Upper lobe of left lung (tissue), 4 donors: ENCODE measurements around the gene ARHGAP26.

Experiments
- CTCF ChIP-seq, 6 experiments: fragments of 450-650 bp in 4 of 6; fragments of 200-600 bp in 2 of 6; sonication (generic) in 2 of 6; IDR thresholded peaks; one replicate each; pipeline ENCODE4 v1.5.1; 2016 to 2019; ENCODE audit warnings: antibody characterized with exemption in 6 of 6
- POLR2A ChIP-seq, 4 donors: fragments of 450-650 bp; IDR thresholded peaks; one replicate each; pipeline ENCODE4 v1.5.1; 2016 to 2017; ENCODE audit warnings: antibody characterized with exemption in 4 of 4, mild to moderate bottlenecking in 2 of 4

DNA sequence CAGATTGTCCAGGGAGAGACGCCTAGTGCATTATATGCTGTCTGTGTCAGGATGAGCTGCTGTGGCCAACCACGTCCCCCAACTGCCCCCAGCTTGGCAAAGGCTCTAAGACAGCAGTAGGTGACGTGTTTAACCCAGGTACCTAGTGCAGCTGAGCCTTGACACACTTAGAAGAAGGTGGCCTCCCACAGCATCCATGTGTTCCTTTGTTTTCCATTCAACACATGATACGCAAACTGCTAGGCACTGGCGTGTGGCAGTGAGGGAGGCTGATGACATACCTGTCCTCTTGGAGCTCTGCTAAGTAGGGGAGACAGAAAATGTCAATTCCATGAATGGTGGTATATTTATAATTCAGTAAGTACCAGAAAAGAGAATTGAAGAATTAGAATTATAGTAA, 341.6 kb downstream of the ARHGAP26 start:
- TF ChIP-seq CTCF (IDR thresholded peaks at IDR 0.05), result no peak
- TF ChIP-seq POLR2A (IDR thresholded peaks at IDR 0.05), result no peak
